Astrocyte (in vitro differentiated cells and primary cell): ENCODE results near the gene PNPT1. TPM values are rescaled to one million over a fixed set of nuclear protein-coding genes. Genes with fewer than 3 reads are reported as not detected.

Experiments used
- DNase-seq: peaks from one replicate; pipeline ENCODE4 v3.0.0-alpha.2; 2010; ENCODE audit warnings: low read depth
- FAIRE-seq: peaks from 2 replicates; lab custom pipeline; 2011; peaks lifted over from hg19 to GRCh38; lab: Jason Lieb, UNC
- H2AFZ ChIP-seq: 2 replicates; pipeline ENCODE4 v1.6.0; 2012; ENCODE audit warnings: low read depth, low read length, inconsistent platforms
- H3K27ac ChIP-seq: 2 replicates; pipeline ENCODE4 v1.5.1; 2011; ENCODE audit warnings: low read depth, low read length, inconsistent platforms
- H3K27me3 ChIP-seq: 2 replicates; pipeline ENCODE4 v1.6.0; 2011; ENCODE audit warnings: low read length, inconsistent platforms; ENCODE audit not compliant: insufficient read depth
- H3K36me3 ChIP-seq: 2 replicates; pipeline ENCODE4 v1.5.1; 2011; ENCODE audit warnings: low read length, inconsistent platforms; ENCODE audit not compliant: insufficient read depth
- H3K4me1 ChIP-seq: 2 replicates; pipeline ENCODE4 v1.5.1; 2011; ENCODE audit warnings: low read length, inconsistent platforms; ENCODE audit not compliant: insufficient read depth
- H3K4me2 ChIP-seq: 2 replicates; pipeline ENCODE4 v1.6.0; 2012; ENCODE audit warnings: low read length, inconsistent platforms
- H3K4me3 ChIP-seq: 2 replicates; pipeline ENCODE4 v1.5.1; 2011; ENCODE audit warnings: low read depth, mild to moderate bottlenecking, low read length, inconsistent platforms; ENCODE audit not compliant: insufficient read depth
- H3K79me2 ChIP-seq: 2 replicates; pipeline ENCODE4 v1.6.0; 2012; ENCODE audit warnings: mild to moderate bottlenecking, low read length, inconsistent platforms; ENCODE audit not compliant: insufficient read depth
- H3K9ac ChIP-seq: 2 replicates; pipeline ENCODE4 v1.6.0; 2012; ENCODE audit warnings: mild to moderate bottlenecking, low read length, inconsistent platforms
- H3K9me3 ChIP-seq: 2 replicates; pipeline ENCODE4 v1.5.1; 2012; ENCODE audit warnings: low read depth, mild to moderate bottlenecking, low read length, inconsistent platforms; ENCODE audit not compliant: insufficient read depth
- H4K20me1 ChIP-seq: 2 replicates; pipeline ENCODE4 v1.6.0; 2012; ENCODE audit warnings: low read length, inconsistent platforms; ENCODE audit not compliant: insufficient read depth
- H3K27ac Mint-ChIP-seq: one replicate; pipeline ENCODE4 v1.8.0; 2021; ENCODE audit warnings: mild to moderate bottlenecking, mixed read lengths; ENCODE audit not compliant: unreplicated experiment
- H3K27me3 Mint-ChIP-seq: one replicate; pipeline ENCODE4 v1.8.0; 2021; ENCODE audit warnings: low read depth, mixed read lengths; ENCODE audit not compliant: unreplicated experiment
- H3K36me3 Mint-ChIP-seq: one replicate; pipeline ENCODE4 v1.8.0; 2021; ENCODE audit warnings: low read depth, mixed read lengths; ENCODE audit not compliant: unreplicated experiment
- H3K4me1 Mint-ChIP-seq: one replicate; pipeline ENCODE4 v1.8.0; 2021; ENCODE audit warnings: low read depth, mixed read lengths; ENCODE audit not compliant: unreplicated experiment
- H3K4me3 Mint-ChIP-seq: one replicate; pipeline ENCODE4 v1.8.0; 2021; ENCODE audit warnings: mild to moderate bottlenecking, moderate library complexity, mixed read lengths; ENCODE audit not compliant: unreplicated experiment
- H3K9me3 Mint-ChIP-seq: one replicate; pipeline ENCODE4 v1.8.0; 2021; ENCODE audit warnings: mild to moderate bottlenecking, mixed read lengths; ENCODE audit not compliant: unreplicated experiment
- EZH2 ChIP-seq: IDR thresholded peaks from 2 replicates; pipeline ENCODE4 v1.6.1; 2012; ENCODE audit warnings: mild to moderate bottlenecking, low read length, inconsistent platforms; ENCODE audit not compliant: insufficient read depth
- total RNA-seq: library from RNA; stranded (reverse); gene quantifications from 2 replicates; pipeline ENCODE4 v1.2.1, GENCODE V29; 2021
- TF ChIP-seq, protein P1 (sequence below): IDR thresholded peaks from 2 replicates; pipeline ENCODE4 v1.5.1; 2011; ENCODE audit warnings: low read depth, mild to moderate bottlenecking, inconsistent platforms, low read length, moderate library complexity; ENCODE audit not compliant: insufficient read depth

Gene PNPT1
- total RNA-seq, 1 donor from 2014 or later: 45.7 TPM

- Histone ChIP-seq H3K79me2 (peaks cover 29% of the 10 kb centered on the region), H3K9me3 (no peaks in the 10 kb centered on the region), H3K4me3 (no peak overlapping the region), H3K4me2 (no peak overlapping the region), H3K27ac (no peak overlapping the region), H3K9ac (no peak overlapping the region), H3K4me1 (no peaks in the 10 kb centered on the region), H2AFZ (no peak overlapping the region), H4K20me1 (peaks cover 7% of the 10 kb centered on the region), H3K27me3 (no peaks in the 10 kb centered on the region), H3K36me3 (peaks cover 7% of the 10 kb centered on the region)
- peaks cover 2% of the 10 kb centered on the region for H3K4me1 Mint-ChIP-seq
- no peak overlapping the region for H3K4me3 Mint-ChIP-seq
- FAIRE-seq (no peak), DNase-seq (no peak)
- TF ChIP-seq, protein P1, sequence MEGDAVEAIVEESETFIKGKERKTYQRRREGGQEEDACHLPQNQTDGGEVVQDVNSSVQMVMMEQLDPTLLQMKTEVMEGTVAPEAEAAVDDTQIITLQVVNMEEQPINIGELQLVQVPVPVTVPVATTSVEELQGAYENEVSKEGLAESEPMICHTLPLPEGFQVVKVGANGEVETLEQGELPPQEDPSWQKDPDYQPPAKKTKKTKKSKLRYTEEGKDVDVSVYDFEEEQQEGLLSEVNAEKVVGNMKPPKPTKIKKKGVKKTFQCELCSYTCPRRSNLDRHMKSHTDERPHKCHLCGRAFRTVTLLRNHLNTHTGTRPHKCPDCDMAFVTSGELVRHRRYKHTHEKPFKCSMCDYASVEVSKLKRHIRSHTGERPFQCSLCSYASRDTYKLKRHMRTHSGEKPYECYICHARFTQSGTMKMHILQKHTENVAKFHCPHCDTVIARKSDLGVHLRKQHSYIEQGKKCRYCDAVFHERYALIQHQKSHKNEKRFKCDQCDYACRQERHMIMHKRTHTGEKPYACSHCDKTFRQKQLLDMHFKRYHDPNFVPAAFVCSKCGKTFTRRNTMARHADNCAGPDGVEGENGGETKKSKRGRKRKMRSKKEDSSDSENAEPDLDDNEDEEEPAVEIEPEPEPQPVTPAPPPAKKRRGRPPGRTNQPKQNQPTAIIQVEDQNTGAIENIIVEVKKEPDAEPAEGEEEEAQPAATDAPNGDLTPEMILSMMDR: no peak
- no peak for TF ChIP-seq EZH2
- no peaks in the 10 kb centered on the region for H3K36me3 Mint-ChIP-seq
- H3K27me3 Mint-ChIP-seq: no peaks in the 10 kb centered on the region
- H3K27ac Mint-ChIP-seq: no peak overlapping the region
- H3K9me3 Mint-ChIP-seq: no peaks in the 10 kb centered on the region
These were observed 98.1 kb downstream of the PNPT1 start for GRCh38 chr2:55595536-55595935.

GRCh38 chr2:55592130-55592529 is 101.5 kb downstream of the PNPT1 start:
- FAIRE-seq: peak; percentile 50
- H3K4me3 Mint-ChIP-seq: no peak overlapping the region
- no peaks in the 10 kb centered on the region for H3K27me3 Mint-ChIP-seq
- H3K9me3 Mint-ChIP-seq: no peaks in the 10 kb centered on the region
- H3K4me1 Mint-ChIP-seq: peaks cover 2% of the 10 kb centered on the region
- Histone ChIP-seq H3K4me2 (no peak overlapping the region), H3K36me3 (peaks cover 2% of the 10 kb centered on the region), H2AFZ (no peak overlapping the region), H3K27me3 (no peaks in the 10 kb centered on the region), H3K9ac (no peak overlapping the region), H3K4me3 (no peak overlapping the region), H4K20me1 (peaks cover 7% of the 10 kb centered on the region), H3K27ac (no peak overlapping the region), H3K4me1 (no peaks in the 10 kb centered on the region), H3K79me2 (peaks cover 18% of the 10 kb centered on the region), H3K9me3 (no peaks in the 10 kb centered on the region)
- DNase-seq: peak; percentile 16
- TF ChIP-seq, protein P1: no peak
- no peak for TF ChIP-seq EZH2
- no peak overlapping the region for H3K27ac Mint-ChIP-seq
- H3K36me3 Mint-ChIP-seq: no peaks in the 10 kb centered on the region

GRCh38 chr2:55590810-55591440 is 102.7 kb downstream of the PNPT1 start:
- no peaks in the 10 kb centered on the region for H3K27me3 Mint-ChIP-seq
- Histone ChIP-seq H3K4me2 (no peak overlapping the region), H3K27me3 (no peaks in the 10 kb centered on the region), H3K9me3 (no peaks in the 10 kb centered on the region), H4K20me1 (peaks cover 7% of the 10 kb centered on the region), H3K79me2 (peaks cover 21% of the 10 kb centered on the region), H3K4me3 (no peak overlapping the region), H3K9ac (no peak overlapping the region), H3K27ac (no peak overlapping the region), H3K36me3 (peaks cover 7% of the 10 kb centered on the region), H3K4me1 (no peaks in the 10 kb centered on the region), H2AFZ (no peak overlapping the region)
- no peak overlapping the region for H3K27ac Mint-ChIP-seq
- FAIRE-seq (peak; percentile 39), DNase-seq (peak; percentile 49)
- no peaks in the 10 kb centered on the region for H3K9me3 Mint-ChIP-seq
- peaks cover 2% of the 10 kb centered on the region for H3K4me1 Mint-ChIP-seq
- no peak overlapping the region for H3K4me3 Mint-ChIP-seq
- TF ChIP-seq, protein P1: no peak
- TF ChIP-seq EZH2: no peak
- no peaks in the 10 kb centered on the region for H3K36me3 Mint-ChIP-seq
